ENCODE measurements around the gene LHFPL3. TPM values are rescaled to one million over a fixed set of nuclear protein-coding genes. Genes with fewer than 3 reads are reported as not detected.

Gene LHFPL3
- total RNA-seq, 8 experiments from 2014 or later, result 1.0 to 26.2 (median 5.0) TPM; not detected in 1

DNA sequence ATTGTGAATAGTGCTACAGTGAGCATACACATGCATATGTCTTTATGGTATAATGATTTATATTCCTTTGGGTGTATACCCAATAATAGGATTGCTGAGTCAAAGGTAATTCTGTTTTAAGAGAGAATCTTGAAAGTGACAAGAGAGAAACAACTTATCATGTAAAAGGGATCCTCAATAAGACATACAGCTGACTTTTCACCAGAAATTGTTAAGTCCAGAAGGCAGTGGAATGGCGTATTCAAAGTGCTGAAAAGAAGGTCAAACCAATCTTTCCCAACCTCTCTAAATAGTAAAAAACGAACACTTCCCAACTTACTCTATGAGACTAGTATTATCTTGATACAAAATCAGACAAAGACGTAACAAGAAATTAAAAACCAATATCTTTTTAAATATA is 59.8 kb downstream of the LHFPL3 start:
- WGBS, 10 experiments, result 0 to 90% (median 63%) methylated on average over 1 to 3 of the region's 3 CpGs
- in situ Hi-C loops (cut with MboI; ENCODE audit: low pct_unique_long_range_greater_than_20kb in 2 of 9, low sequenced_read_pairs in 9 of 9, unreplicated experiment in 9 of 9), result no loop called here

GRCh38 chr7:104395162-104395561 is 66.8 kb downstream of the LHFPL3 start:
- in situ Hi-C loops (cut with MboI; ENCODE audit: low pct_unique_long_range_greater_than_20kb in 2 of 9, low sequenced_read_pairs in 9 of 9, unreplicated experiment in 9 of 9), result no loop called here
- ATAC-seq (replicated peaks in 6 of 8), result no peak
- H3K27ac ChIP-seq, result no peak overlapping the region
- H3K4me3 ChIP-seq, result no peak overlapping the region
- no peaks in the 10 kb centered on the region for H3K4me1 ChIP-seq (replicated peaks in 1 of 2)

More for the DNA sequence above, 59.8 kb downstream of the LHFPL3 start:
- Histone ChIP-seq H3K27ac (no peak overlapping the region), H3K4me3 (no peak overlapping the region), H3K4me1 (replicated peaks in 1 of 2) (no peaks in the 10 kb centered on the region)
- no peak for ATAC-seq (replicated peaks in 6 of 8)

- 7 to 83% (median 56%) methylated on average over 1 to 4 of the region's 4 CpGs for WGBS, 10 experiments
- no peak for ATAC-seq (replicated peaks in 6 of 8)
- H3K4me3 ChIP-seq, result no peak overlapping the region
- in situ Hi-C loops (cut with MboI; ENCODE audit: low pct_unique_long_range_greater_than_20kb in 2 of 9, low sequenced_read_pairs in 9 of 9, unreplicated experiment in 9 of 9), result no loop called here
- no peak overlapping the region for H3K27ac ChIP-seq
- no peaks in the 10 kb centered on the region for H3K4me1 ChIP-seq (replicated peaks in 1 of 2)
These were observed 69.0 kb downstream of the LHFPL3 start for GRCh38 chr7:104397442-104397841.

DNA sequence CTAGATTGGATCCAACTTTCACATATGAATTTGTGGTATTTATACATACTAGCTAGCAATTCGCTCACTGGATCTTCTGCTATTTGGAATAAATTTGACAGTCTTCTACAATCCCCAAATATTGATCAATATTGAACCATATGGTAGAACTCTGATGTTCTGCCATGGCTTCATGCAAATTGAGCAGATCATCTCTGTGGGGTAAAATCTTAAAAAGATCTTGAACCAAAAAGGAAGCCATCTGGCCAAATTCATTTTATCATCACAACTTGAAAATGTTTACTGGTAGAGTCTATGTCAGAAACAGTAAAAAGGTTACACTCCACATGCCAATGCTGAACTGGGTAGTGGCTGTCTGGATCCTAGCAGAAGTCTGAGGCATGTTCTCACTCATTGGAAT is 80.0 kb downstream of the LHFPL3 start:
- Histone ChIP-seq H3K4me3 (no peak overlapping the region), H3K4me1 (replicated peaks in 1 of 2) (peaks cover 0 to 12% of the 10 kb centered on the region in 2 donors), H3K27ac (no peak overlapping the region)
- 13 to 100% (median 89%) methylated on average over 1 of the region's 1 CpG; no CpG with 5 or more reads in 3 of the 10 experiments for WGBS, 10 experiments
- in situ Hi-C loops (cut with MboI; ENCODE audit: low pct_unique_long_range_greater_than_20kb in 2 of 9, low sequenced_read_pairs in 9 of 9, unreplicated experiment in 9 of 9), result no loop called here
- no peak for ATAC-seq (replicated peaks in 6 of 8)

- Histone ChIP-seq H3K4me3 (no peak overlapping the region), H3K4me1 (replicated peaks in 1 of 2) (peaks cover 0 to 12% of the 10 kb centered on the region in 2 donors), H3K27ac (no peak overlapping the region)
- 12 to 92% (median 79%) methylated on average over 2 to 5 of the region's 5 CpGs for WGBS, 10 experiments
- in situ Hi-C loops (cut with MboI; ENCODE audit: low pct_unique_long_range_greater_than_20kb in 2 of 9, low sequenced_read_pairs in 9 of 9, unreplicated experiment in 9 of 9), result no loop called here
- peak in 2 of 8 experiments; percentile 15 to 49 for ATAC-seq (replicated peaks in 6 of 8)
These were observed 82.3 kb downstream of the LHFPL3 start for GRCh38 chr7:104410742-104411141.

DNA sequence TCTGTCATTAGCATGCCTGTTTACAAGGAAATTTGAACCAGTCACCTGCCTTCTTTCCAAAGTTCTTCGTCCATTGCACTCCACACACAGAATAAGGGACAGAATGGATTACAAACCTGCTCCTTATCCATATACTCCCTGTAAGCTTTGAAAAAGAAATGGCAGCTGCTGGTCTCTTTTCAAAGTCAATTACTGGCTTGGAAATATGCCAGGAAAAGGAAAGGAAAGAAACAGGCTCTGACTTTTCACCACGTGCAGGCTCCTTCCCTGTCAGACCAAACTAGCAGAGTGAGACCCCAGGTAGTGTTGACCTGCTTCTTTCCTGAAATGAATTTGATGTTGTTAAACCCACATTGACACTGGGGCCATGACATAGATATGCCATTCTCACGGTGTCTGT is 84.5 kb downstream of the LHFPL3 start:
- no peak overlapping the region for H3K27ac ChIP-seq
- no peak overlapping the region for H3K4me3 ChIP-seq
- in situ Hi-C loops (cut with MboI; ENCODE audit: low pct_unique_long_range_greater_than_20kb in 2 of 9, low sequenced_read_pairs in 9 of 9, unreplicated experiment in 9 of 9), result no loop called here
- no peak for ATAC-seq (replicated peaks in 6 of 8)
- H3K4me1 ChIP-seq (replicated peaks in 1 of 2), result peaks cover 0 to 12% of the 10 kb centered on the region in 2 donors
- WGBS, 10 experiments, result 19 to 77% (median 38%) methylated on average over 2 to 3 of the region's 3 CpGs; no CpG with 5 or more reads in 3 of the 10 experiments

DNA sequence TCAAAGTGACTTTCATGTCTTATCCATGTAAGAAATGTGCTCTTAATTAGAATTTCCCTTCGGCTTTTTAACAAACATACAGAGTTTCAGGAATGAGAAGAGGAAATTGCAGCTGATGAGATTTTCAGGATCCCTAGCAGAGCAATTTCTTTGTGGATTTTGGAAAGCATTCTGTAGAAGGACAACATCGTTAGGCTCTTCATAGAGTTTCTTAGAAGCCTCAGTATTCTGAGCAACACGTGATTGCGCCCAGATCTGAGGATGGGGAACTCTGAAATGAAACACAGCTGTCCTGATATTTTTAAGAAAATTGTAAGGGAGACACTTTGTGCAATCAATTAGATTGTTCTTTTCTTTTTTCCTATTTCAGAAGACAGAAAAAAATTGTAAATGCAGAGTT is 85.8 kb downstream of the LHFPL3 start:
- peaks cover 0 to 12% of the 10 kb centered on the region in 2 donors for H3K4me1 ChIP-seq (replicated peaks in 1 of 2)
- H3K4me3 ChIP-seq, result no peak overlapping the region
- in situ Hi-C loops (cut with MboI; ENCODE audit: low pct_unique_long_range_greater_than_20kb in 2 of 9, low sequenced_read_pairs in 9 of 9, unreplicated experiment in 9 of 9), result no loop called here
- WGBS, 10 experiments, result 0 to 67% (median 30%) methylated on average over 2 to 4 of the region's 4 CpGs; no CpG with 5 or more reads in 1 of the 10 experiments
- ATAC-seq (replicated peaks in 6 of 8), result peak in 1 of 8 experiments; percentile 26
- H3K27ac ChIP-seq, result no peak overlapping the region

DNA sequence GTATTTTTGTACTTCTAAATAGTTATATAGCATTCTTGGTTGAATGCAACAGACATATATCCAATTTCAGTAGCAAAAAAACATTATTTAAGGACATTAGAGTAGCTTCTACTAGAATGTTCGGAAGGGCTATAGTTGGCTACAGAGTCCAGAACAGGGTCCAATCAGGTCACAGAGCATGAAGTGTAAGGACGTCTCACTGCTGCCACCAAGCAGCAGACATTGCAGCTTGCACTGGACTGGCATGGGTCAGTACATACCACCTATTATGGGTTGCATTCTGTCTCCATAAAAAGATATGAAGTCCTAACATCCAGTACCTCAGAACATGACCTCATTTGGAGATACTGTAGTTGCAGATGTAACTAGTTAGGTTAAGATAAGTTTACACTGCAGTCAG is 87.3 kb downstream of the LHFPL3 start:
- Histone ChIP-seq H3K4me3 (no peak overlapping the region), H3K27ac (no peak overlapping the region), H3K4me1 (replicated peaks in 1 of 2) (peaks cover 0 to 12% of the 10 kb centered on the region in 2 donors)
- 25 to 100% (median 86%) methylated on average over 1 to 2 of the region's 2 CpGs; no CpG with 5 or more reads in 2 of the 10 experiments for WGBS, 10 experiments
- no peak for ATAC-seq (replicated peaks in 6 of 8)
- in situ Hi-C loops (cut with MboI; ENCODE audit: low pct_unique_long_range_greater_than_20kb in 2 of 9, low sequenced_read_pairs in 9 of 9, unreplicated experiment in 9 of 9), result no loop called here

GRCh38 chr7:104416866-104417393 is 88.5 kb downstream of the LHFPL3 start:
- H3K4me1 ChIP-seq (replicated peaks in 1 of 2), result peaks cover 0 to 7% of the 10 kb centered on the region in 2 donors
- in situ Hi-C loops (cut with MboI; ENCODE audit: low pct_unique_long_range_greater_than_20kb in 2 of 9, low sequenced_read_pairs in 9 of 9, unreplicated experiment in 9 of 9), result no loop called here
- no peak overlapping the region for H3K4me3 ChIP-seq
- no peak overlapping the region for H3K27ac ChIP-seq
- WGBS, 10 experiments, result 10 to 94% (median 83%) methylated on average over 1 to 6 of the region's 6 CpGs; no CpG with 5 or more reads in 1 of the 10 experiments
- no peak for ATAC-seq (replicated peaks in 6 of 8)

DNA sequence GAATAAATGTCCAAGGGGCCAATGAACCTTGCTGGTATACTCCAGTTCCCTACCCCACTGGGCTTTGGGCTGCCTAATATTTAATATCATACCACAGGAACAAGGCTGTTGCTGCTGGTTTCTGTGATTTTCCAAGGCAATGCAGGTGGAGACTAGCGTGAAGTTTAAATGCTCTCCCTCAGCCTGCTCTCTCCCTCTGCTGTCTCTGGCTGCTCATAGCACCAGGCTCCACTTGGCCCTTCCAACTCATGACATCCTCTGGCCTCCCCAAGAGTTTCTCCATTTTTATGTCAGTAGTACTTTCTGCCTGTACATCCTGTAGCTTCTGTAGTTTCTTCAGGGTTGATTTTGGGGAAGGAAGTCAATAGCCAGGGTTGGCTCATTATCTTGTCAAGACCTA is 103.5 kb downstream of the LHFPL3 start:
- no peak overlapping the region for H3K27ac ChIP-seq
- no peak overlapping the region for H3K4me3 ChIP-seq
- no peak for ATAC-seq (replicated peaks in 6 of 8)
- H3K4me1 ChIP-seq (replicated peaks in 1 of 2), result no peaks in the 10 kb centered on the region
- 0 to 80% (median 42%) methylated on average over 1 of the region's 1 CpG; no CpG with 5 or more reads in 6 of the 10 experiments for WGBS, 10 experiments
- in situ Hi-C loops (cut with MboI; ENCODE audit: low pct_unique_long_range_greater_than_20kb in 2 of 9, low sequenced_read_pairs in 9 of 9, unreplicated experiment in 9 of 9), result no loop called here

GRCh38 chr7:104434129-104434528 is 105.7 kb downstream of the LHFPL3 start:
- no peak overlapping the region for H3K4me3 ChIP-seq
- H3K27ac ChIP-seq, result no peak overlapping the region
- in situ Hi-C loops (cut with MboI; ENCODE audit: low pct_unique_long_range_greater_than_20kb in 2 of 9, low sequenced_read_pairs in 9 of 9, unreplicated experiment in 9 of 9), result no loop called here
- H3K4me1 ChIP-seq (replicated peaks in 1 of 2), result no peaks in the 10 kb centered on the region
- WGBS, 10 experiments, result 0 to 100% (median 76%) methylated on average over 1 to 2 of the region's 2 CpGs; no CpG with 5 or more reads in 2 of the 10 experiments
- peak in 1 of 8 experiments; percentile 95 for ATAC-seq (replicated peaks in 6 of 8)

GRCh38 chr7:104442481-104442880 is 114.1 kb downstream of the LHFPL3 start:
- Histone ChIP-seq H3K4me3 (no peak overlapping the region), H3K4me1 (replicated peaks in 1 of 2) (peaks cover 4 to 6% of the 10 kb centered on the region in 2 donors), H3K27ac (no peak overlapping the region)
- in situ Hi-C loops (cut with MboI; ENCODE audit: low pct_unique_long_range_greater_than_20kb in 2 of 9, low sequenced_read_pairs in 9 of 9, unreplicated experiment in 9 of 9), result no loop called here
- WGBS, 10 experiments, result 0 to 89% (median 78%) methylated on average over 1 of the region's 1 CpG; no CpG with 5 or more reads in 4 of the 10 experiments
- no peak for ATAC-seq (replicated peaks in 6 of 8)

DNA sequence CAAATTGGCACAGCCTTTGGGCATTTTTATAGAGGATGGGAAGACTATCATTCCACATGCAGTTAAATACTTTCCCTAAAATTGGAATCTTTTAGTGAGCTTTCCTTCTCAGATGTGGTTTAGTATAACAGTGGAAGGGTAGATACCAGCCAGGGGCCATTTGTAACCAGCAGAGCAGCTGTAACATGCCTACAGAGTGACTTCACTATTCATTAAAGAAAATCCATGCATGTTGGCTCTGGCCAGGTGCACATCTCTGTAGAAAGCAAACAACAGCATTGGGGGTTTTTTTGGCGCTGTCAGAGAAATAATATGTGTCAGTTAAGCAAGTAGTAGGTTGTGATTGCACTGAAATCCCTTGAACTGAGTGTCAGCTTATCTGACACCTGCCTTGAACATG is 115.6 kb downstream of the LHFPL3 start:
- Histone ChIP-seq H3K4me1 (replicated peaks in 1 of 2) (peaks cover 4 to 6% of the 10 kb centered on the region in 2 donors), H3K27ac (no peak overlapping the region), H3K4me3 (no peak overlapping the region)
- peak in 1 of 8 experiments; percentile 54 for ATAC-seq (replicated peaks in 6 of 8)
- in situ Hi-C loops (cut with MboI; ENCODE audit: low pct_unique_long_range_greater_than_20kb in 2 of 9, low sequenced_read_pairs in 9 of 9, unreplicated experiment in 9 of 9), result no loop called here
- 0 to 83% (median 80%) methylated on average over 1 of the region's 1 CpG; no CpG with 5 or more reads in 7 of the 10 experiments for WGBS, 10 experiments

DNA sequence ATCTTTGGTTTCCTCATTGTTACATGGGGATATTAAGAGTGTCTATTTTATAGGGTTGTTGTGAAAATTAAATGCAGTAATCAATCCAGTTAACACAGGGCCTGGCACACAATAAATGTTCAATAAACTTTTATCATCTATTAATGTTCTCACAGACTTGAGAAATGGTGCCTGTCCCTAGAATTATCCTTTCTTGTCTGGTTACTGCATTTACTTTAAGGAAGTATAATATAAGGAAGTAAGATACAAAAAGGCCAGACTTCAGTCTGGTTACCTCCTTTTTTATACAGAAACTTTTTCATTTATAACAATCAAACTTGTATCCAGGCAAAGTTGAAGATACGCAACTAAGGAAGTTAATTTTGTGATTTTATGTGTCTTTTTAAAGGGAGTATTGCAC is 117.0 kb downstream of the LHFPL3 start:
- Histone ChIP-seq H3K4me1 (replicated peaks in 1 of 2) (peaks cover 4 to 6% of the 10 kb centered on the region in 2 donors), H3K27ac (no peak overlapping the region), H3K4me3 (no peak overlapping the region)
- in situ Hi-C loops (cut with MboI; ENCODE audit: low pct_unique_long_range_greater_than_20kb in 2 of 9, low sequenced_read_pairs in 9 of 9, unreplicated experiment in 9 of 9), result no loop called here
- WGBS, 10 experiments, result 9 to 100% (median 88%) methylated on average over 1 of the region's 1 CpG; no CpG with 5 or more reads in 1 of the 10 experiments
- ATAC-seq (replicated peaks in 6 of 8), result no peak
